Activated CD8-positive, alpha-beta memory T cell treated with anti-CD3 and anti-CD28 coated beads, Interleukin-2, amount 50 U/mL, for 1 hour (primary cell): ENCODE data around the gene NUDT22.

Experiments
- DNase-seq: peaks from one replicate; pipeline ENCODE4 v3.0.0-alpha.2; 2020; ENCODE audit errors: extremely low read depth

NUDT22 gene

GRCh38 chr11:64254326-64254725 is 28.3 kb downstream of the NUDT22 start:
- no peak for DNase-seq

- DNase-seq: no peak
These were observed 29.4 kb downstream of the NUDT22 start for GRCh38 chr11:64255135-64256128.

GRCh38 chr11:64256300-64256699 is 30.2 kb downstream of the NUDT22 start:
- no peak for DNase-seq

- no peak for DNase-seq
These were observed 32.3 kb downstream of the NUDT22 start for GRCh38 chr11:64258356-64258755.

GRCh38 chr11:64258946-64259532 is 33.0 kb downstream of the NUDT22 start:
- DNase-seq: no peak

- no peak for DNase-seq
These were observed 33.5 kb downstream of the NUDT22 start for GRCh38 chr11:64259533-64260067.

GRCh38 chr11:64260147-64260708 is 34.2 kb downstream of the NUDT22 start:
- no peak for DNase-seq

- DNase-seq: no peak
These were observed 35.5 kb downstream of the NUDT22 start for GRCh38 chr11:64261556-64262080.

- no peak for DNase-seq
These were observed 36.4 kb downstream of the NUDT22 start for GRCh38 chr11:64262271-64263002.

GRCh38 chr11:64263021-64263946 is 37.2 kb downstream of the NUDT22 start:
- DNase-seq: no peak

GRCh38 chr11:64263947-64264317 is 37.9 kb downstream of the NUDT22 start:
- DNase-seq: no peak

- no peak for DNase-seq
These were observed 38.3 kb downstream of the NUDT22 start for GRCh38 chr11:64264371-64264852.

GRCh38 chr11:64265176-64266160 is 39.4 kb downstream of the NUDT22 start:
- no peak for DNase-seq

- no peak for DNase-seq
These were observed 40.3 kb downstream of the NUDT22 start for GRCh38 chr11:64266339-64266738.

- no peak for DNase-seq
These were observed 41.3 kb downstream of the NUDT22 start for GRCh38 chr11:64267207-64267945.

- no peak for DNase-seq
These were observed 42.2 kb downstream of the NUDT22 start for GRCh38 chr11:64268025-64268892.

GRCh38 chr11:64268893-64269539 is 42.9 kb downstream of the NUDT22 start:
- DNase-seq: no peak
